PC-9 (cell line): ENCODE measurements around the gene LIX1L. TPM values are rescaled to one million over a fixed set of nuclear protein-coding genes. Genes with fewer than 3 reads are reported as not detected.

Experiments
- BruUV-seq: library from RNA; stranded (reverse); fragments of 400-500 nt; replicated peaks from 2 replicates; lab custom pipeline; 2021; lab: Mats Ljungman, UMichigan
- CTCF ChIA-PET: fragments of 300-600 bp; sonication (Branson Sonifier 250); formaldehyde crosslinking; loops from one replicate; lab custom pipeline; 2022; ENCODE audit warnings: antibody characterized with exemption; lab: Charles Lee
- POLR2A ChIA-PET: fragments of 300-600 bp; sonication (Branson Sonifier 250); formaldehyde crosslinking; loops from one replicate; lab custom pipeline; 2022; ENCODE audit warnings: antibody characterized with exemption; ENCODE audit not compliant: unreplicated experiment; lab: Charles Lee
- DNase-seq, 2 experiments: peaks; one replicate each; pipeline versions ENCODE4 v3.0.0 to v3.0.0-alpha.2; 2015 to 2022; ENCODE audit warnings: mixed read lengths in 1 of 2
- H2AFZ ChIP-seq: fragments of 200-600 bp; sonication (generic); 2 replicates; pipeline ENCODE4 v1.8.1; 2017; ENCODE audit warnings: antibody characterized with exemption
- H3F3A ChIP-seq: fragments of 200-600 bp; sonication (generic); 2 replicates; pipeline ENCODE4 v1.8.1; 2017; ENCODE audit warnings: antibody characterized with exemption, mild to moderate bottlenecking, low read depth; ENCODE audit not compliant: insufficient read depth
- H3K27ac ChIP-seq: fragments of 200-600 bp; sonication (generic); 2 replicates; pipeline ENCODE4 v1.6.1; 2016; ENCODE audit warnings: mixed run types
- H3K27me3 ChIP-seq: fragments of 200-600 bp; sonication (generic); 2 replicates; pipeline ENCODE4 v1.6.1; 2016; ENCODE audit warnings: low read depth, mixed run types; ENCODE audit not compliant: insufficient read depth
- H3K36me3 ChIP-seq: fragments of 200-600 bp; sonication (generic); 2 replicates; pipeline ENCODE4 v1.6.1; 2016; ENCODE audit warnings: low read depth, mixed run types
- H3K4me1 ChIP-seq: fragments of 200-600 bp; sonication (generic); replicated peaks from 2 replicates; pipeline ENCODE4 v1.6.1; 2016; ENCODE audit warnings: mixed run types; ENCODE audit not compliant: insufficient read depth
- H3K4me2 ChIP-seq: fragments of 200-600 bp; sonication (generic); 2 replicates; pipeline ENCODE4 v1.6.1; 2017; ENCODE audit warnings: mixed run types
- H3K4me3 ChIP-seq: fragments of 200-600 bp; sonication (generic); 2 replicates; pipeline ENCODE4 v1.6.1; 2016; ENCODE audit warnings: mixed run types
- H3K79me2 ChIP-seq: fragments of 200-600 bp; sonication (generic); 2 replicates; pipeline ENCODE4 v1.6.1; 2017; ENCODE audit warnings: low read depth, mixed run types
- H3K9me2 ChIP-seq: fragments of 200-600 bp; sonication (generic); 2 replicates; pipeline ENCODE4 v1.8.1; 2017; ENCODE audit warnings: mild to moderate bottlenecking; ENCODE audit not compliant: insufficient read depth
- H3K9me3 ChIP-seq: fragments of 200-600 bp; sonication (generic); 2 replicates; pipeline ENCODE4 v1.8.1; 2016; ENCODE audit warnings: low read depth; ENCODE audit not compliant: insufficient read depth
- H4K20me1 ChIP-seq: fragments of 200-600 bp; sonication (generic); 2 replicates; pipeline ENCODE4 v1.8.1; 2017; ENCODE audit not compliant: insufficient read depth
- EZH2 ChIP-seq: fragments of 200-600 bp; sonication (generic); IDR thresholded peaks from 2 replicates; pipeline ENCODE4 v1.8.0; 2017; ENCODE audit warnings: antibody characterized with exemption, low read depth
- intact Hi-C: fragments of 100-400 bp; cut with micrococcal nuclease; formaldehyde crosslinking; loops from one replicate; pipeline ENCODE4 v1.10.0; 2022; ENCODE audit not compliant: unreplicated experiment
- total RNA-seq: library from RNA; stranded (reverse); gene quantifications from 2 replicates; pipeline ENCODE4 v1.2.3, GENCODE V29; 2021
- TF ChIP-seq, protein P1 (sequence below): fragments of 200-600 bp; sonication (generic); conservative IDR thresholded peaks from 2 replicates; pipeline ENCODE4 v1.6.1; 2017; ENCODE audit warnings: mixed run types, antibody characterized with exemption, mild to moderate bottlenecking, moderate library complexity

LIX1L gene
- total RNA-seq, 1 experiment from 2014 or later, result 0.48 TPM

DNA sequence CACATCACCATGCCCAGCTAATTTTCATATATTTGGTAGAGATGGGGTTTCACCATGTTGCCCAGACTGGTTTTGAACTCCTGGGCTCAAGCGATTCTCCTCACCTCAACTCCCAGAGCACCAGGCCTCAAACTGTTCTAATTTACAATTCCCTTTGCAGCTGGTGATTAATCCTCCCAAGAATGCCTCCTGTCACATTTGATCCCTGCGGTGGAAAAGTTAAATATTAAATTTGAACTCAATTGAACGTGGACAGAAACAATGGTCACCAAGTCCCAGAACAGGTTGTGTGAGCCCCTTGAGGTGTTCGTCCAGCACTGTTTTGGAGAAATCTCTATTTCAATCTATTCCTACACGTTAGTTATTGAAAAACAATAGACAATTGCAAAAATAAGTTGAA is 70.2 kb downstream of the LIX1L start:
- Histone ChIP-seq H2AFZ (no peak overlapping the region), H4K20me1 (no peaks in the 10 kb centered on the region), H3F3A (peaks cover 28% of the 10 kb centered on the region), H3K4me2 (peak overlapping the region; percentile 40), H3K36me3 (no peaks in the 10 kb centered on the region), H3K9me3 (no peaks in the 10 kb centered on the region), H3K9me2 (no peaks in the 10 kb centered on the region), H3K4me1 (peaks cover 46% of the 10 kb centered on the region), H3K27ac (no peak overlapping the region), H3K4me3 (no peak overlapping the region), H3K27me3 (no peaks in the 10 kb centered on the region), H3K79me2 (no peaks in the 10 kb centered on the region)
- intact Hi-C loops, result no loop called here
- TF ChIP-seq, protein P1, sequence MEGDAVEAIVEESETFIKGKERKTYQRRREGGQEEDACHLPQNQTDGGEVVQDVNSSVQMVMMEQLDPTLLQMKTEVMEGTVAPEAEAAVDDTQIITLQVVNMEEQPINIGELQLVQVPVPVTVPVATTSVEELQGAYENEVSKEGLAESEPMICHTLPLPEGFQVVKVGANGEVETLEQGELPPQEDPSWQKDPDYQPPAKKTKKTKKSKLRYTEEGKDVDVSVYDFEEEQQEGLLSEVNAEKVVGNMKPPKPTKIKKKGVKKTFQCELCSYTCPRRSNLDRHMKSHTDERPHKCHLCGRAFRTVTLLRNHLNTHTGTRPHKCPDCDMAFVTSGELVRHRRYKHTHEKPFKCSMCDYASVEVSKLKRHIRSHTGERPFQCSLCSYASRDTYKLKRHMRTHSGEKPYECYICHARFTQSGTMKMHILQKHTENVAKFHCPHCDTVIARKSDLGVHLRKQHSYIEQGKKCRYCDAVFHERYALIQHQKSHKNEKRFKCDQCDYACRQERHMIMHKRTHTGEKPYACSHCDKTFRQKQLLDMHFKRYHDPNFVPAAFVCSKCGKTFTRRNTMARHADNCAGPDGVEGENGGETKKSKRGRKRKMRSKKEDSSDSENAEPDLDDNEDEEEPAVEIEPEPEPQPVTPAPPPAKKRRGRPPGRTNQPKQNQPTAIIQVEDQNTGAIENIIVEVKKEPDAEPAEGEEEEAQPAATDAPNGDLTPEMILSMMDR, result no peak
- no peak for TF ChIP-seq EZH2
- peak; percentile 28 to 80 for DNase-seq
- no TSS peak for BruUV-seq
- CTCF ChIA-PET, result no interaction called here
- POLR2A ChIA-PET, result no interaction called here

GRCh38 chr1:145886816-145887215 is 71.0 kb downstream of the LIX1L start:
- DNase-seq, result no peak
- Histone ChIP-seq H3K4me2 (no peak overlapping the region), H3K4me1 (peaks cover 41% of the 10 kb centered on the region), H2AFZ (no peak overlapping the region), H3K9me2 (no peaks in the 10 kb centered on the region), H3K79me2 (no peaks in the 10 kb centered on the region), H3K27me3 (no peaks in the 10 kb centered on the region), H3F3A (peaks cover 23% of the 10 kb centered on the region), H3K4me3 (no peak overlapping the region), H3K27ac (no peak overlapping the region), H3K36me3 (no peaks in the 10 kb centered on the region), H4K20me1 (no peaks in the 10 kb centered on the region), H3K9me3 (no peaks in the 10 kb centered on the region)
- intact Hi-C loops, result no loop called here
- no peak for TF ChIP-seq EZH2
- TF ChIP-seq, protein P1, result no peak
- no TSS peak for BruUV-seq
- ChIA-PET CTCF (no interaction called here), POLR2A (no interaction called here)

DNA sequence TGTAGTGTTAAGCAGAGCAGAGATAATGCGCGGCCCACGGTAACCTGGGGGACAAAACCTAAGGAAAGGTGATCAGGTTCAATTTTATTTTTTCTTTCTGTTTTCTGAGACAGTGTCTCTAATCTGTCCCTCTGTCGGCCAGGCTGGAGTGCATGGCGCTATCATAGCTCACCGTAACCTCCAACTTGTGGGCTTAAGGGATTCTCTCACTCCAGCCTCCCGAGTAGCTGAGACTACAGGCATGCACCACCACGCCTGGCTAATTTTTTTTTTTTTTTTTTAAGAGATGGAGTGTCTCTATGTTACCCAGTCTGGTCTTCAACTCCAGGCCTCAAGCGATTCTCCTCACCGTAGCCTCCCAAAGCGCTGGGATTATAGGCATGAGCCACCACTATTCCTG is 71.4 kb downstream of the LIX1L start:
- Histone ChIP-seq H3K27me3 (no peaks in the 10 kb centered on the region), H3K27ac (no peak overlapping the region), H3K79me2 (no peaks in the 10 kb centered on the region), H3K4me3 (peak overlapping the region; percentile 58; the same call in 1 of the 2 replicates), H3F3A (peaks cover 19% of the 10 kb centered on the region), H3K4me1 (peaks cover 37% of the 10 kb centered on the region), H3K36me3 (no peaks in the 10 kb centered on the region), H3K9me2 (no peaks in the 10 kb centered on the region), H2AFZ (no peak overlapping the region), H3K9me3 (no peaks in the 10 kb centered on the region), H4K20me1 (no peaks in the 10 kb centered on the region), H3K4me2 (peak overlapping the region; percentile 89)
- no peak for TF ChIP-seq EZH2
- TF ChIP-seq, protein P1, result no peak
- intact Hi-C loops, result no loop called here
- CTCF ChIA-PET, result no interaction called here
- POLR2A ChIA-PET, result no interaction called here
- DNase-seq, result no peak
- no TSS peak for BruUV-seq
